Activated CD4-positive, alpha-beta T cell treated with anti-CD3 and anti-CD28 coated beads, Interleukin-2, amount 10 ng/mL, durations not matched to agents 7 days and 5 days (primary cell): ENCODE data around the gene MOSPD2. TPM values are rescaled to one million over a fixed set of nuclear protein-coding genes. Genes with fewer than 3 reads are reported as not detected.

ENCODE experiments used
- CTCF ChIA-PET: fragments of 350-600 bp; sonication (Branson Sonifier 250); formaldehyde crosslinking; loops from one replicate; lab custom pipeline; 2021; ENCODE audit warnings: antibody characterized with exemption; lab: Charles Lee
- POLR2A ChIA-PET: fragments of 350-600 bp; sonication (Branson Sonifier 250); formaldehyde crosslinking; loops from one replicate; lab custom pipeline; 2021; ENCODE audit warnings: antibody characterized with exemption; lab: Charles Lee
- DNase-seq: peaks from one replicate; pipeline ENCODE4 v3.0.0-alpha.2; 2020
- H3K27ac Mint-ChIP-seq: one replicate; pipeline ENCODE4 v1.8.0; 2021; ENCODE audit warnings: mild to moderate bottlenecking, moderate library complexity, mixed read lengths
- H3K27me3 Mint-ChIP-seq: one replicate; pipeline ENCODE4 v1.8.0; 2021; ENCODE audit warnings: mixed read lengths
- H3K36me3 Mint-ChIP-seq: one replicate; pipeline ENCODE4 v1.8.0; 2021; ENCODE audit warnings: low read depth, mixed read lengths
- H3K4me1 Mint-ChIP-seq: one replicate; pipeline ENCODE4 v1.8.0; 2021; ENCODE audit warnings: mixed read lengths
- H3K4me3 Mint-ChIP-seq: one replicate; pipeline ENCODE4 v1.8.0; 2021; ENCODE audit warnings: mild to moderate bottlenecking, moderate library complexity, mixed read lengths
- H3K9me3 Mint-ChIP-seq: one replicate; pipeline ENCODE4 v1.8.0; 2021; ENCODE audit warnings: mixed read lengths
- total RNA-seq, 2 experiments: library from RNA; stranded (reverse); gene quantifications; one replicate each; pipeline ENCODE4 v1.2.3, GENCODE V29; 2021

Gene MOSPD2
- total RNA-seq, 2 experiments from 2014 or later, result 14.6 to 16.5 TPM

GRCh38 chrX:14948691-14949090 lies 75.5 kb downstream of the MOSPD2 start:
- Mint-ChIP-seq H3K27ac (no peak overlapping the region), H3K4me3 (no peak overlapping the region), H3K4me1 (no peaks in the 10 kb centered on the region), H3K36me3 (no peaks in the 10 kb centered on the region), H3K27me3 (no peaks in the 10 kb centered on the region), H3K9me3 (no peaks in the 10 kb centered on the region)
- no peak for DNase-seq
- ChIA-PET CTCF (no interaction called here), POLR2A (no interaction called here)

DNA sequence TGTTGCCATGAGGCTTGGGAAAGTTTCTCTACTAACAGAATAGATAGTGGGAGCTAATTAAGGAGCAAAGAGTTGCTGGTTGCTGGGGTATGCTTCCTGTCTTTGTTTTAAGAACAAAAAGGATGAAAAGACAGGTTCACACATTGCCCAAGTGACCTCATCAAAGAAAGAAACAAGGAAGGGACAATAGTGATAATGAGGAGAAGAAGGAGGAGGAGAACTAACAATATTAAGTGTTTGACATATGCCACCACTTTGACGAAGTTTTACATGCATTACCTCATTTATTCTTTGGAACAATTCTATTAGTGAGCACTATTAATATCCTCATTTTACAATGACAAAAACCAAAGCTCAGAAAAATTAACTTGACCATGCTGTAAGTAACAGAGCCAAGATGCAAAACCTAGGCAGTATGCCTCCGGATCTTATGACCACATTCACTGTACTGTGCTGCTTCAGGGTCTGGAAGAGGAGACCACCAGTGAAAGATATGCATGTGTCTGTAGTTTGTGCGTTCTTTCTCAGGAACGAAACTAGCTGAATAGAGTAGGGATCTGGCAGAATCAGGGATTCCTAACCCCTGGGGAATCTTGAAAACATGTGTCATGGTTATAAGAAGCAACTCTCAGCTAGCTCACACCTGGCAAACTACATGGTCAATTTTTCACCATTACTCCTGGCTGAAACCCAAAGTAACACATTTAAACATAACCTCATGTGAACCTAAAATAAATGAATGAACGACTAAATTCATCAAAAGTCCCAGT lies 83.8 kb downstream of the MOSPD2 start:
- H3K27me3 Mint-ChIP-seq, result no peaks in the 10 kb centered on the region
- H3K36me3 Mint-ChIP-seq, result no peaks in the 10 kb centered on the region
- ChIA-PET CTCF (no interaction called here), POLR2A (no interaction called here)
- peaks cover 2% of the 10 kb centered on the region for H3K9me3 Mint-ChIP-seq
- no peak overlapping the region for H3K4me3 Mint-ChIP-seq
- no peak for DNase-seq
- no peak overlapping the region for H3K27ac Mint-ChIP-seq
- no peaks in the 10 kb centered on the region for H3K4me1 Mint-ChIP-seq

GRCh38 chrX:14963447-14964236 lies 90.4 kb downstream of the MOSPD2 start:
- Mint-ChIP-seq H3K27me3 (no peaks in the 10 kb centered on the region), H3K9me3 (no peaks in the 10 kb centered on the region), H3K4me3 (no peak overlapping the region), H3K36me3 (no peaks in the 10 kb centered on the region), H3K4me1 (no peaks in the 10 kb centered on the region), H3K27ac (no peak overlapping the region)
- CTCF ChIA-PET, result interaction anchor here (0.7 kb wide), 1 partner anchor 49 kb away, joined by 3 read pairs; no protein-coding TSS in a partner anchor
- POLR2A ChIA-PET, result no interaction called here
- no peak for DNase-seq

DNA sequence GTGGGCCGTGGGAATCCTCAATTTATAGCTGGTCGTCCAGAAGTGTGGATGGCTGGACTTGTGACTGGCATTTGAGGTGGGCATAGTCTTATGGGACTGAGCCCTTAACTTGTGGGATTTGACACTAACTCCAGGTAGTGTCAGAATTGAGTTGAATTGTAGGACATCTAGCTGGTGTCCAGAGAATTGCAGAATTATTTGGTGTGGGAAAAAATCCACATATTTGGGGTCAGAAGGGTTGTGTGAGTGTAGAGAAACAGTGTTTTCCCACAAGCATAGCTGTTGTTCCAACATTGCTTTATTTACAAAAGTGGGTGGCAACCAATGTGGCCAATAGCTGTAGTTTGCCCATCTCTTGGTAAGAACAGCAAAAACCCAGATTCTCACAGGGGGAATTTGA lies 91.3 kb downstream of the MOSPD2 start:
- Mint-ChIP-seq H3K9me3 (no peaks in the 10 kb centered on the region), H3K27ac (no peak overlapping the region), H3K4me3 (no peak overlapping the region), H3K27me3 (no peaks in the 10 kb centered on the region), H3K36me3 (no peaks in the 10 kb centered on the region), H3K4me1 (no peaks in the 10 kb centered on the region)
- CTCF ChIA-PET, result no interaction called here
- POLR2A ChIA-PET, result no interaction called here
- no peak for DNase-seq

Other genes starting within 250 kb of the MOSPD2 start
- 10 to 100 TPM; 10.9 to 14.7 TPM for gene FANCB, start 352 bp upstream of the MOSPD2 start, total RNA-seq